ENCODE measurements around the gene DENND2C.

Gene DENND2C

GRCh38 chr1:114540272-114540671, 129.6 kb downstream of the DENND2C start:
- H3K4me3 ChIP-seq (ENCODE audit: low read depth, low read length) = no peak overlapping the region
- DNase-seq (ENCODE audit: low read depth) = peak; percentile 4
- no peak for TF ChIP-seq CTCF (conservative IDR thresholded peaks at IDR 0.05; ENCODE audit: low read depth, low read length)

GRCh38 chr1:114536043-114536442, 133.8 kb downstream of the DENND2C start:
- no peak overlapping the region for H3K4me3 ChIP-seq (ENCODE audit: low read depth, low read length)
- no peak for TF ChIP-seq CTCF (conservative IDR thresholded peaks at IDR 0.05; ENCODE audit: low read depth, low read length)
- DNase-seq (ENCODE audit: low read depth) = no peak

- DNase-seq (ENCODE audit: low read depth) = no peak
- TF ChIP-seq CTCF (conservative IDR thresholded peaks at IDR 0.05; ENCODE audit: low read depth, low read length) = no peak
- H3K4me3 ChIP-seq (ENCODE audit: low read depth, low read length) = no peak overlapping the region
Observed at GRCh38 chr1:114535401-114535800, 134.4 kb downstream of the DENND2C start.
